Measurements from ENCODE around the gene PIBF1.
"Not testable (repeated sequence)": the region's sequence is repeated elsewhere in the genome, so short reads cannot be mapped to it uniquely, and the experiment has no call there.

Gene PIBF1

GRCh38 chr13:73040484-73040883 is 258.6 kb downstream of the PIBF1 start:
- no peak for DNase-seq (ENCODE audit: low spot score)

DNA sequence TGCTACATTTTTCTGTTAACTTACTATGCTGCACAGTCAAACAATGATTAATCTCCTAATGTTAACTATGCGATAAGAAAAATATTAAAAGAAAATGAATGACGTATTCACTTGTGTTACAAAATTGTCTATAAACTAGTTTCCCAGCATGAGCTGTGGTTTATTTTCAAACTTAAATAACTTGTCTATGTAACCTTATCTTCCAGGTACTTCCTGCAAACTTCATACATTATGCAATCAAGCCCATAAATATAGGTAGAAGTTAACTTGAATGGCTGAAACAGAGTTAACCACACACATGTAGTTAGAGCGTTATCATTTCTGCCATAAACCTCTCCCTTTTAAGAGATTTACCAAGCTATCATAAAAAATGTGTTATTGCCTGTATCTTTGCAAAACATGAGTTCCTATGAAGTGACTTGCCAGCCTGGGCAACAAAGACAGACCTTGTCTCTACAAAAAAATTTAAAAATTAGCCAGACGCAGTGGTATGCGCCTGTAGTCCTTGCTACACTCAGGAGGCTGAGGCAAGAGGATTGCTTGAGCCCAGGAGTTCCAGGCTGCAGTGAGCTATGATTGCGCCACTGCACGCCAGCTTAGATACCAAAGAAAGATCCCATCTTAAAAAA is 259.1 kb downstream of the PIBF1 start:
- no peak for DNase-seq (ENCODE audit: low spot score)
- TF ChIP-seq, protein P1, sequence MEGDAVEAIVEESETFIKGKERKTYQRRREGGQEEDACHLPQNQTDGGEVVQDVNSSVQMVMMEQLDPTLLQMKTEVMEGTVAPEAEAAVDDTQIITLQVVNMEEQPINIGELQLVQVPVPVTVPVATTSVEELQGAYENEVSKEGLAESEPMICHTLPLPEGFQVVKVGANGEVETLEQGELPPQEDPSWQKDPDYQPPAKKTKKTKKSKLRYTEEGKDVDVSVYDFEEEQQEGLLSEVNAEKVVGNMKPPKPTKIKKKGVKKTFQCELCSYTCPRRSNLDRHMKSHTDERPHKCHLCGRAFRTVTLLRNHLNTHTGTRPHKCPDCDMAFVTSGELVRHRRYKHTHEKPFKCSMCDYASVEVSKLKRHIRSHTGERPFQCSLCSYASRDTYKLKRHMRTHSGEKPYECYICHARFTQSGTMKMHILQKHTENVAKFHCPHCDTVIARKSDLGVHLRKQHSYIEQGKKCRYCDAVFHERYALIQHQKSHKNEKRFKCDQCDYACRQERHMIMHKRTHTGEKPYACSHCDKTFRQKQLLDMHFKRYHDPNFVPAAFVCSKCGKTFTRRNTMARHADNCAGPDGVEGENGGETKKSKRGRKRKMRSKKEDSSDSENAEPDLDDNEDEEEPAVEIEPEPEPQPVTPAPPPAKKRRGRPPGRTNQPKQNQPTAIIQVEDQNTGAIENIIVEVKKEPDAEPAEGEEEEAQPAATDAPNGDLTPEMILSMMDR (IDR thresholded peaks at IDR 0.05; ENCODE audit: extremely low read depth, missing control alignments): no peak

More at GRCh38 chr13:73040484-73040883, 258.6 kb downstream of the PIBF1 start:
- TF ChIP-seq, protein P1 (IDR thresholded peaks at IDR 0.05; ENCODE audit: extremely low read depth, missing control alignments): no peak

DNA sequence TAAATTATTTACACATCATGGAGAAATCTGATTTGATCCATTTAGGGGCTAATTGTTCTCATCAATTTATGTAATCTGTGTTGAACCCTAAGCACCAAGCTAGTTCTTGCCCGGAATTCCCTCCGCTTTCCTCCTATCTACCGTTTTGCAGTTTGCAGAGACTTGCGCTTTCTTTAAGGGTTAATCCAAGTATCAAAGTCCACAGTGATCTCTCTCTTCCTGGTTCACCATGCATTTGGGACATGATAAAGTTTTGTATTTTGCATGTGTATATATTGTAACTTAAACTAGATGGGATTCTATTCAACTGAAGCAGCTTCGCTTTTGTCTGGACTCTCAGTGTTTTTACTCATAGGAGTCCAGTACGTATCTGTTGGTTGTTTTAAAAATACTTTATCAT is 263.1 kb downstream of the PIBF1 start:
- TF ChIP-seq, protein P1 (IDR thresholded peaks at IDR 0.05; ENCODE audit: extremely low read depth, missing control alignments): no peak

GRCh38 chr13:73048615-73049014 is 266.7 kb downstream of the PIBF1 start:
- not testable (repeated sequence) for DNase-seq (ENCODE audit: low spot score)

More for the DNA sequence above, 263.1 kb downstream of the PIBF1 start:
- no peak for DNase-seq (ENCODE audit: low spot score)

DNA sequence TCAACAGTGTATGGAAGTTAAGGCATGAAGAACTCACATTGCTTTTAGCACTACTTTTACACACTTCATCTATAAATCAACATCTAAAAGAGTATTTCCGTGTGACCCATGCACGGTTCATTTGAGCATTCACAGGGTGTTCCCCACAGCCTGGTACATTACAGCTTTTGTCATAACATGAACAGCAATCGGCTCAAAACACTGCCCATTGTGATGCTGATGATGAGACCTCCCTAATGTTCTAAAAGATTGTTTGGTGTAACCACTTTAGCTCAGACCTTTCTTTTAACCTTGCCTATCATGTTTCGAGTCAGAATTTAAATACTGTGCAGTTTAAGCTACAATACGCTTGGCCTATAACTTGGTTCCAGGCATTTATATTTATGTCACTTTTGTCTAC is 272.8 kb downstream of the PIBF1 start:
- TF ChIP-seq, protein P1 (IDR thresholded peaks at IDR 0.05; ENCODE audit: extremely low read depth, missing control alignments): no peak

GRCh38 chr13:73055813-73056564 is 274.1 kb downstream of the PIBF1 start:
- no peak for DNase-seq (ENCODE audit: low spot score)

More for the DNA sequence above, 272.8 kb downstream of the PIBF1 start:
- DNase-seq (ENCODE audit: low spot score): no peak

GRCh38 chr13:73056565-73056962 is 274.6 kb downstream of the PIBF1 start:
- DNase-seq (ENCODE audit: low spot score): no peak

More at GRCh38 chr13:73055813-73056564, 274.1 kb downstream of the PIBF1 start:
- TF ChIP-seq, protein P1 (IDR thresholded peaks at IDR 0.05; ENCODE audit: extremely low read depth, missing control alignments): no peak

More at GRCh38 chr13:73056565-73056962, 274.6 kb downstream of the PIBF1 start:
- TF ChIP-seq, protein P1 (IDR thresholded peaks at IDR 0.05; ENCODE audit: extremely low read depth, missing control alignments): no peak

Data from GM20000 (cell line).